Measurements from ENCODE around the gene NT5DC4.

DNA sequence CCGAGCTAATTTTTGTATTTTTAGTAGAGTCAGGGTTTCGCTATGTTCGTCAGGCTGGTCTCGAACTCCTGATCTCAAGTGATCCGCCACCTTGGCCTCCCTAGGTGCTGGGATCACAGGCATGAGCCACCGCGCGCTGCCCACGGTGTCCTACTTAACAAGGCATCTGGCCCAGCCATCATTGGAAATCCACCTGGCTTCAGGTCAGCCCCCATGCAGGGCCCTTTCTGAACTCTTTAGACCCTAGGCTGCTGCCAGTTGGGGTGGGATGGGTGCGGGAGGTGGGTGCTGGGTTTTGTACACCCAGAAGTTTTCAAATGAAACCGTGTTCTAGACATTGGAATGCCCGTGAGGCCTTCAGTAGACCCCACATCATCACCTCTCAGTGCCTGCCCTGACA lies 26.6 kb upstream of the NT5DC4 start:
- no peak for TF ChIP-seq POLR2A (IDR thresholded peaks at IDR 0.05)
- TF ChIP-seq, protein P1, sequence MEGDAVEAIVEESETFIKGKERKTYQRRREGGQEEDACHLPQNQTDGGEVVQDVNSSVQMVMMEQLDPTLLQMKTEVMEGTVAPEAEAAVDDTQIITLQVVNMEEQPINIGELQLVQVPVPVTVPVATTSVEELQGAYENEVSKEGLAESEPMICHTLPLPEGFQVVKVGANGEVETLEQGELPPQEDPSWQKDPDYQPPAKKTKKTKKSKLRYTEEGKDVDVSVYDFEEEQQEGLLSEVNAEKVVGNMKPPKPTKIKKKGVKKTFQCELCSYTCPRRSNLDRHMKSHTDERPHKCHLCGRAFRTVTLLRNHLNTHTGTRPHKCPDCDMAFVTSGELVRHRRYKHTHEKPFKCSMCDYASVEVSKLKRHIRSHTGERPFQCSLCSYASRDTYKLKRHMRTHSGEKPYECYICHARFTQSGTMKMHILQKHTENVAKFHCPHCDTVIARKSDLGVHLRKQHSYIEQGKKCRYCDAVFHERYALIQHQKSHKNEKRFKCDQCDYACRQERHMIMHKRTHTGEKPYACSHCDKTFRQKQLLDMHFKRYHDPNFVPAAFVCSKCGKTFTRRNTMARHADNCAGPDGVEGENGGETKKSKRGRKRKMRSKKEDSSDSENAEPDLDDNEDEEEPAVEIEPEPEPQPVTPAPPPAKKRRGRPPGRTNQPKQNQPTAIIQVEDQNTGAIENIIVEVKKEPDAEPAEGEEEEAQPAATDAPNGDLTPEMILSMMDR (IDR thresholded peaks at IDR 0.05) = no peak
